NCI-H1694 treated with DMSO at 0.1 percent for 48 hours (cell line): Measurements from ENCODE around the gene ATP6AP2.
"Not testable (repeated sequence)": the region's sequence is repeated elsewhere in the genome, so short reads cannot be mapped to it uniquely, and the experiment has no call there.

Source experiments
- DNase-seq: peaks from one replicate; lab custom pipeline; 2025; lab: John Stamatoyannopoulos, UW

Gene ATP6AP2

GRCh38 chrX:40576291-40576690 is 4.5 kb upstream of the ATP6AP2 start:
- DNase-seq = no peak

DNA sequence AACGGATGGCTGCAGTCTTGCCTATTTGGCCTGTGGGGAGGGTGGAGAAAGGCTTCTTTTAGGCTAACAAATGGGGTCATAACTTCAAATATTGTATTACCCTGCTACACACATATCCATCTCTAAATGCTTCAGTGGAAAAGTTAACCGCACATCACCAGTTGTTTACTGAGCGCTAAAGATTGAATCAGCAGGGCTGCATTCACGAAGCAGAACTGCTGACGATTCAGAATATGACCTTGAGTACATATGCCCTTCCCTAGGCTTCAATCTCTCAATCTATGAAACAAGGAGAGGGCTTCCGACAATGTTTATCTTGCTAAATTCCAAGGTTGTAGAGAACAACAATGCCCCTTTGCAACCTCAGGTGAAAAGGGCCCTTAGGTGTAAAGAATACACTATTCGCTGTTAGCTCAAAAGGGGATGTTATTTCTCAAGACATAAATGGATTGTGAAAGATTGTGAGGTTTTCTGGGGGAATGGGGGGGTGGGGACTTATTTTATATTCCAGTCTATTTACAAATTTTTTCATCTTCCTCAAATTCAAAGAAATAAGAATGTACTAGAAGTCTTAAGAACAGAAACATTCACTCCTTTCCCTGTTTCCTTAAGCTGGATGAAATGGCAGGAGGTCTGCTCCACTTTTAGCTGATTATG is 2.6 kb upstream of the ATP6AP2 start:
- DNase-seq = no peak

DNA sequence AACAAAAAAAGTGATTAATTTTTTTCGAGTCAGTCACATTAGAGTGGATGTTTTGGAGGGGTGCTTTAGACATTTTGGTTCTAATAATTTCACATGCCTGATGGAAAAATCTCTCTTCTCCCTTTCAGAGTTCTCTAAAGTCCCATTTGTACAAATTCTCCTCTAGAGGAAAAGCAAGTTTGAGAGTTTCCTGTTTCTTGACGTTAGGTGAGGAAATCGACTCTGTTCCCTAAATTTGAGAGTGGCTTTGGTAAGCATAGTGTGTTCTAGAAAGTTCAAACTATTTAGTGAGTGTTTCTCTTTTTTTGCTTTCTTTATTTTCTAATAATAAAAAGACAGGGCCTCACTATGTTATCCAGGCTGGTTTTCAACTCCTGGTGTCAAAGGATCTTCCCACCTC is 1.6 kb upstream of the ATP6AP2 start:
- DNase-seq = no peak

- no peak for DNase-seq
These were observed 752 bp upstream of the ATP6AP2 start for GRCh38 chrX:40579900-40580536.

DNA sequence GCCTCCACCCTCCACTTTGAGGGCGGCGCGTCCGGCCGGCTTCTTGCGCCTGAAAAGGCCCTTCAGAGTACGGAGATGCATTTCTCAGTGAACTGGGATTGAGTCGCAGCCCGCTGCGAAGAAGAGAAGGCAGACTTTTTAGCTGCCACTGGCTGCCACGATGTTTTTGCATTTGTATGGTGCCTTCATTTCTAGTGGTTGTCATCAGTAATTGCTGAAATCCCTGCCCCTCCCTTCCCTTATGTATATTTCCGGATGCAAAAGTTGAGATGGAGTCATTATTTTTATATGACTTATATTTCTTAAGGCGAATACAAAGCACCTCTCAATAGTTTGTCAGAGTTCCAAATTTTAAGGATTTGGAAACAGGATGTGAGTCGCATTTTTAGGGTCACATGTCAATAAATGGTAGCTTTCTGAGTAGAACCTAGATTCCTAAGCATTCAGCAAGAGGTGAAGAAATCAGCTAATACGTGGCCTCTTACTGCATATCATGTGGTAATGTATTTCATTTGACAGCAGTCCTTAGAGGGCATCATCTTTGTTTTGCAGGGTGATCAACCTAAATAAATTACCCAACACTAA is 658 bp downstream of the ATP6AP2 start:
- no peak for DNase-seq

GRCh38 chrX:40582178-40582577 is 1.4 kb downstream of the ATP6AP2 start:
- not testable (repeated sequence) for DNase-seq

DNA sequence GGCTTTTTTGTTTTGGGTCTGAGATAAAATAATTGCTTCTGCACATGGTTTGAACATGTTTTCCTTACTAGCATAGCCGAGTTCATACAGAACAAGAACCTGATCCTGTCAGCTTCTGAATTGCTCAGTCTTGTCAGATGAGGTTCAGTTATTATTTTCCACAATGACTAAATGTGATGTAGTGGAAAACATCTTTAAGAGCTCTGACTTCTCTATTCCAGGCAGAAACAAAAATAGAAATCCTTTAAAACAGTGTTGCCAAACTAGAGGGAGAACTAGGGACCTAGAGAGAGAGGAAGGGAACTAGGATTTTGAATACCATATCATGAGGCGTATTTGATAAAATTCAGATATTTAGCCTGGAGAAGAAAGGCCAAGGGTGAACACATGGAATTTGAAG is 2.0 kb downstream of the ATP6AP2 start:
- no peak for DNase-seq

- DNase-seq = not testable (repeated sequence)
These were observed 6.9 kb downstream of the ATP6AP2 start for GRCh38 chrX:40587623-40588022.

DNA sequence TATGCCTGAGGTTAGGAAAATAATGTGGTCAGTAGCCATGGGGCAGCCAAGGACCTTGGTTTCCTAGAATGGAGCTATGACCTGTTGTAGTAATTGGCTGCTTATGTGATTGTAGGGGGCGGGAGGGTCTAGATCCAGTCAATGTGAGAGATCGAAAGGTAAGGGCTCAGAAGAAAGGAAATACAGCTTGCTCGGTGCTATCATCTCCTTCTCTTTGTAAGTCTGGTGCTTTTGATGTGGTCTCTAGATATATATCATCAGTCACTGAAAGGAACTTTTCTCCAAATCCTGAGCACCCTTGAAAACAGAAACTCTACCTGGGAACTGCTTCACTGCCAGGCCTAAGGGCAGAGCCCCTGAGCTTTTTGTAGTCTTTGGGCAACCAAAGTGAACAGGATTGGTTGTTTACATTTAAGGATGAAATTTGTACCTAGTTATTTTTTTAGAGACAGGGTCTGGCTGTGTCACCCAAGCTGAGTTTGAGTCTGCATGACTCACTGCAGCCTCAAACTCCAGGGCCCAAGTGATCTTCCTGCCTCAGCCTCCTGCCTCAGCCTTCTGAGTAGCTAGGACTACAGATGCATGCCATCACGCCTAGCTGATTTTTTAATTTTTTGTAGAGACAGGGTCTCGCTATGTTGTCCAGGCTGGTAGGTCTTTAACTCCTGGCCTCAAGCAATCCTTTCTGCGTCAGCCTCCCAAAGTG is 9.0 kb downstream of the ATP6AP2 start:
- not testable (repeated sequence) for DNase-seq

GRCh38 chrX:40603446-40603845 is 22.7 kb downstream of the ATP6AP2 start:
- DNase-seq = no peak

DNA sequence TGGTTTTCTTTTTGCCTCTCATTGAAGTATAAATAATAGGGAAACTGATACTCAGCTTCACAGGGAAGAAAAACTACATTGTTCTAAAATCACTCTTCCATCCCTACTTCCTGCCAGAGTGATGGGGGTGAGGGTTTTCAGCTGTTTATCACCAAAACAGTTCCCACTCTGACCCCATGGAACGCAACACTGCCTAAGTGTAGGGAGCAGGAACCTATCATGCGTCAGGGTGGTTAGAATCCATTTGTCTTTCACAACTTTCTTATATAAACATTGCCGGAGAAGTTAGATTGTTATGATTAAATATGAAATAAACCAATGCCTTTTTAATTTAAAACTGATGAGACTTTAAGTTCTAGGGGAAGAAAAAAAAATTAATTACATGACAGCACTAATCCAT is 26.6 kb downstream of the ATP6AP2 start:
- no peak for DNase-seq

GRCh38 chrX:40612511-40612910 is 31.7 kb downstream of the ATP6AP2 start:
- no peak for DNase-seq

DNA sequence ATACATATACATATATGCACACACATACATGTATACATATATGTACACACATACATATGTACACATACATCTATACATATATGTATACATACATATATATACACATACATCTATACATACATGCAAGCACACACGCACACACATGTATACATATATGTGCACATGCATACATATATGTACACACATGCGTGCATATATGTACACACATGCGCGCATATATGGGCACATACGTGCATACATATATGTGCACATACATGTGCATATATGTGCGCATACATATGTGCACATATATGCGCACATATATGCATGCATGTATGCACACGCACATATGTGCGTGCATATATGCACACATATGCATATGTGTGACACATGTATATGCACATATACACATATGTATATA is 35.2 kb downstream of the ATP6AP2 start:
- DNase-seq = no peak

- DNase-seq = no peak
These were observed 36.8 kb downstream of the ATP6AP2 start for GRCh38 chrX:40617566-40617965.

GRCh38 chrX:40622479-40623138 is 41.8 kb downstream of the ATP6AP2 start:
- DNase-seq = no peak

GRCh38 chrX:40623139-40623536 is 42.4 kb downstream of the ATP6AP2 start, which contains the start of gene MPC1L:
Gene MPC1L, plus strand, starts transcription at chrX:40623428. Its CDS starts 138 bp downstream, at chrX:40623566.
- DNase-seq = no peak

- no peak for DNase-seq
These were observed 42.9 kb downstream of the ATP6AP2 start for GRCh38 chrX:40623665-40624064.

- DNase-seq = no peak
These were observed 44.5 kb downstream of the ATP6AP2 start for GRCh38 chrX:40625294-40625693.

- DNase-seq = no peak
These were observed 47.7 kb downstream of the ATP6AP2 start for GRCh38 chrX:40628506-40628905.

- no peak for DNase-seq
These were observed 51.4 kb downstream of the ATP6AP2 start for GRCh38 chrX:40632199-40632598.

GRCh38 chrX:40637687-40638086 is 56.9 kb downstream of the ATP6AP2 start:
- no peak for DNase-seq

- no peak for DNase-seq
These were observed 63.4 kb downstream of the ATP6AP2 start for GRCh38 chrX:40644176-40644575.
